ENCODE results near the gene OR1E1. TPM values are rescaled to one million over a fixed set of nuclear protein-coding genes. Genes with fewer than 3 reads are reported as not detected.
"Not testable (repeated sequence)": the region's sequence is repeated elsewhere in the genome, so short reads cannot be mapped to it uniquely, and the experiment has no call there.

OR1E1 gene
- polyA plus RNA-seq, 1 donor from 2014 or later, result not detected

- H3F3A ChIP-seq (ENCODE audit: insufficient read depth, low read length, poor library complexity, severe bottlenecking), result no peaks in the 10 kb centered on the region
- no peaks in the 10 kb centered on the region for H3K27me3 ChIP-seq (ENCODE audit: insufficient read depth, low read depth, low read length)
- H3K27ac ChIP-seq (ENCODE audit: low read length), result no peak overlapping the region
- H3K4me2 ChIP-seq (ENCODE audit: low read length), result no peak overlapping the region
- no peaks in the 10 kb centered on the region for H3K79me2 ChIP-seq (replicated peaks; ENCODE audit: insufficient read depth, low read length)
- no peak overlapping the region for H3K4me3 ChIP-seq (ENCODE audit: low read length)
- H3K36me3 ChIP-seq (ENCODE audit: insufficient read depth, low read length), result no peaks in the 10 kb centered on the region
- H2AFZ ChIP-seq (ENCODE audit: low read depth, low read length), result no peak overlapping the region
- H4K20me1 ChIP-seq (ENCODE audit: insufficient read depth), result no peaks in the 10 kb centered on the region
- no peaks in the 10 kb centered on the region for H3K9me3 ChIP-seq (ENCODE audit: low read length)
- H3K9ac ChIP-seq (ENCODE audit: low read length), result no peak overlapping the region
- H3K9me2 ChIP-seq (ENCODE audit: insufficient read depth, low read length), result no peaks in the 10 kb centered on the region
- TF ChIP-seq EZH2 (IDR thresholded peaks at IDR 0.05; ENCODE audit: borderline replicate concordance, insufficient read depth, low read length, poor library complexity, severe bottlenecking) (no peak), TAF1 (IDR thresholded peaks at IDR 0.05; ENCODE audit: low read depth) (no peak)
Observed at GRCh38 chr17:3401786-3402185, 3.6 kb upstream of the OR1E1 start.

GRCh38 chr17:3400055-3400454, 1.8 kb upstream of the OR1E1 start:
- Histone ChIP-seq H3K9me2 (ENCODE audit: insufficient read depth, low read length) (no peaks in the 10 kb centered on the region), H3K36me3 (ENCODE audit: insufficient read depth, low read length) (no peaks in the 10 kb centered on the region), H3K4me2 (ENCODE audit: low read length) (no peak overlapping the region), H3K9ac (ENCODE audit: low read length) (no peak overlapping the region), H2AFZ (ENCODE audit: low read depth, low read length) (no peak overlapping the region), H3K79me2 (replicated peaks; ENCODE audit: insufficient read depth, low read length) (no peaks in the 10 kb centered on the region), H3K27me3 (ENCODE audit: insufficient read depth, low read depth, low read length) (no peaks in the 10 kb centered on the region), H3K9me3 (ENCODE audit: low read length) (no peaks in the 10 kb centered on the region), H3F3A (ENCODE audit: insufficient read depth, low read length, poor library complexity, severe bottlenecking) (no peaks in the 10 kb centered on the region), H3K27ac (ENCODE audit: low read length) (no peak overlapping the region), H4K20me1 (ENCODE audit: insufficient read depth) (no peaks in the 10 kb centered on the region), H3K4me3 (ENCODE audit: low read length) (no peak overlapping the region)
- TF ChIP-seq POLR2AphosphoS5 (IDR thresholded peaks at IDR 0.05) (no peak), MXI1 (conservative IDR thresholded peaks at IDR 0.05; ENCODE audit: poor library complexity, severe bottlenecking) (no peak), TAF1 (IDR thresholded peaks at IDR 0.05; ENCODE audit: low read depth) (no peak), EP300 (conservative IDR thresholded peaks at IDR 0.05; ENCODE audit: poor library complexity, severe bottlenecking) (no peak), REST (IDR thresholded peaks at IDR 0.05; ENCODE audit: borderline replicate concordance) (no peak), SMC3 (conservative IDR thresholded peaks at IDR 0.05; ENCODE audit: poor library complexity) (no peak), RAD21 (conservative IDR thresholded peaks at IDR 0.05) (no peak)
- TF ChIP-seq, protein P1, sequence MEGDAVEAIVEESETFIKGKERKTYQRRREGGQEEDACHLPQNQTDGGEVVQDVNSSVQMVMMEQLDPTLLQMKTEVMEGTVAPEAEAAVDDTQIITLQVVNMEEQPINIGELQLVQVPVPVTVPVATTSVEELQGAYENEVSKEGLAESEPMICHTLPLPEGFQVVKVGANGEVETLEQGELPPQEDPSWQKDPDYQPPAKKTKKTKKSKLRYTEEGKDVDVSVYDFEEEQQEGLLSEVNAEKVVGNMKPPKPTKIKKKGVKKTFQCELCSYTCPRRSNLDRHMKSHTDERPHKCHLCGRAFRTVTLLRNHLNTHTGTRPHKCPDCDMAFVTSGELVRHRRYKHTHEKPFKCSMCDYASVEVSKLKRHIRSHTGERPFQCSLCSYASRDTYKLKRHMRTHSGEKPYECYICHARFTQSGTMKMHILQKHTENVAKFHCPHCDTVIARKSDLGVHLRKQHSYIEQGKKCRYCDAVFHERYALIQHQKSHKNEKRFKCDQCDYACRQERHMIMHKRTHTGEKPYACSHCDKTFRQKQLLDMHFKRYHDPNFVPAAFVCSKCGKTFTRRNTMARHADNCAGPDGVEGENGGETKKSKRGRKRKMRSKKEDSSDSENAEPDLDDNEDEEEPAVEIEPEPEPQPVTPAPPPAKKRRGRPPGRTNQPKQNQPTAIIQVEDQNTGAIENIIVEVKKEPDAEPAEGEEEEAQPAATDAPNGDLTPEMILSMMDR (IDR thresholded peaks at IDR 0.05; ENCODE audit: poor library complexity, severe bottlenecking), result no peak

DNA sequence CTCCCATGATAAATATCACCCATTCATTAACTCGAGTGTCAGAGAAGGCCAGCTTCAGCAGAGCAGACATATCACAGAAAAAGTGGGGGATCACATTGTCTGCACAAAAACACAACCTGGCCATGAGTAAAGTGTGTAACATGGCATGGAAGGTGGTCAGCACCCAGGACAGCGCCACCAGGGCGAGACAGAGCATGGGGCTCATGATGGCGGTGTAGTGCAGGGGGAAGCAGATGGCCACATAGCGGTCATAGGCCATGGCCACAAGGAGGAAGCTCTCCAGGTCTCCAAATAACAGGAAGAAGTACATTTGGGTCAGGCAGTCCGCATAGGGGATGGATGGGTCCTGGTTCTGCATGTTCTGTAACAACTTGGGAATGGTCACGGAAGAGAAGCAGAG, 409 bp downstream of the OR1E1 start:
- H4K20me1 ChIP-seq (ENCODE audit: insufficient read depth); H3K27ac ChIP-seq (ENCODE audit: low read length); H3K27me3 ChIP-seq (ENCODE audit: insufficient read depth, low read depth, low read length); H2AFZ ChIP-seq (ENCODE audit: low read depth, low read length); H3K9ac ChIP-seq (ENCODE audit: low read length); H3F3A ChIP-seq (ENCODE audit: insufficient read depth, low read length, poor library complexity, severe bottlenecking); H3K4me3 ChIP-seq (ENCODE audit: low read length); H3K36me3 ChIP-seq (ENCODE audit: insufficient read depth, low read length); H3K9me3 ChIP-seq (ENCODE audit: low read length); H3K9me2 ChIP-seq (ENCODE audit: insufficient read depth, low read length); H3K79me2 ChIP-seq (replicated peaks; ENCODE audit: insufficient read depth, low read length); H3K4me2 ChIP-seq (ENCODE audit: low read length): not testable (repeated sequence)

Measured in neural cell (in vitro differentiated cells).